HG03159 (cell line): ENCODE data around the gene ALPK1.
A peak's percentile ranks its signal among the peaks of the same experiment; 100 is the strongest.
"Not testable (repeated sequence)": the region's sequence is repeated elsewhere in the genome, so short reads cannot be mapped to it uniquely, and the experiment has no call there.

ENCODE experiments used
- ATAC-seq: cut with Tn5 transposase; IDR thresholded peaks from one replicate; pipeline ENCODE4 v1.9.1; 2021; ENCODE audit warnings: mild to moderate bottlenecking, moderate library complexity; ENCODE audit not compliant: unreplicated experiment

ALPK1 gene

DNA sequence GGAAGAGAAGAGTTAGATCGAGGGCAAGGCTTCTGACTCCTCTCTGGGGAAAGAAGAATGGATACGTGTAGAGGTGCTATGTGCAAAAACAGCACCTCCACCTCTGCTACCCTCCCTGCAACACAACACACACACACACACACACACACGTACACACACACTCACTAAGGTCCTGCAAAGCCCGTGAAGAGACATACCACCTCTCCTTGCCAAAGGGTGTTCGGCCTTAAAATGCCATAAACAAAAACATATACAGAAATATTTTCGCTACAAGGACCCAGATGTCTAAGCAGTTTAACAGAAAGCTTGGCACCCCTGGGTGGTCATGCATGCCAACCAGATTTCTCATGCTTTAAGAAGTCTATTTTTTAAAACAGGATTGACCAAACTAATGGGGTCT is 13.0 kb upstream of the ALPK1 start:
- ATAC-seq: no peak

DNA sequence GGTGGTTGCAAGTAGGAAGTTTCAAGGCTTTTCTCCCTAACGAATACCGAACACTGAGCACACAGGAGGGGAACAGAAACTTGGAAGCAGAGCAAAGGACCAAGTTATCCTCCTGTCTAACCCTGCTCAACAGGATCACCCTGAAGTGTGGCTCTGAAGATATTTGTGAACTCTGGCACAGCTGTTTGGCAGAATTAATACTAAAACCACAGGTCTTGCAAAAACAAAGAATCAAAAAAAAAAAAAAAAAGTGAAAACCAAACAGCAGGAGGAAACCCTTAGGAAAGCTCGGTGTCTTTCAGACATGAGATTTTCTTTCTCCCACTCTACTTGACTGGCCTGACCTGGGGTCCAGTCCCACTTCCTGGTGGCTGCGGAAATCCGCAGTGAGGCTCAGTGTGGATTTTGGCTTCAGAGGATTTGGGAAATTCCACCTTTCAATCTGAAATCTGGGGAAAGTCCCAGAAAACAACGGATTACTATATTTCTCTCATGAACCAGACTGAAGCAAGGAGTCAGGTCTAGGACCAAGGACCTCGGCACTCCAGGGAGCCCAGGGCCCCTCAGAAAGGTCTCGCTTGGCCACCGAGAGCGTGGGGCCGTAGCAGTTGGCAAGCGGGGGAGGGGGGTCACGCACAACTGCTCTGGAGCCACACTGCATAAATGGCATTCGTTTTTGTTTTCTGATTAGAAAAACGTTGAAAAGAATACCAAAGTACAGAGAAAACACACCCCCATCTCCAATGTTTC is 12.3 kb upstream of the ALPK1 start:
- no peak for ATAC-seq

DNA sequence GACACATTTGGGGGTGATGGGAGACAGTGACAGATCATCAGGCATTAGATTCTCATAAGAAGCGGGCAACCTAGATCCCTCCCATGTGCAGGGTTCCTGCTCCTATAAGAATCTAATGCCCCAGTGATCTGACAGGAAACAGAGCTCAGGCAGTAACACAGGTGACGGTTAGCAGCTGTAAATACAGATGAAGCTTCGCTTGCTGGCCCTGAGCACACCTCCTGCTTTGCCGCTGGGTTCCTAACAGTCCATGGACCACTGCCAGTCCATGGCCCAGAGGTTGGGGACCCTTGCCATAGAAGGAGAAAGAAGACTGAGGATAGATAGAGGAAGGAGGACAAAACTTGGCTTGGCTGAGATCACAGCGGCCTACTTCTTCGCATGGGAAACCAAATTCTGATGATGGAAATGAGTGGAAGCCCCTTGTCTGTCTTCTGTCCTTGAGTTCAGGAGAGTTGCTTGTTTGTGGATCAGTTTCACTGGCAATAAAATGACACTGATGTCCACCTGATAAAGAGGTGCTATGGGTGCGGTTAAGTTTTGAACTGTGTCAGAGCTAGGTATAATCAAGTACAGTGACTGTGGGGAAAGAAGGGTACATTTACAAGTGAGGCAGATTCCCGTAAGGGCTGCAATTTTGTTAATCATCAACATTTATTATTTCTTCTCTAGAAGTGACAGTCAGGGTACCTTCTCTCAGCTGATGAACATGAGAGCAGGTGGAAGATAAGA is 9.7 kb upstream of the ALPK1 start:
- ATAC-seq: peak; percentile 21

DNA sequence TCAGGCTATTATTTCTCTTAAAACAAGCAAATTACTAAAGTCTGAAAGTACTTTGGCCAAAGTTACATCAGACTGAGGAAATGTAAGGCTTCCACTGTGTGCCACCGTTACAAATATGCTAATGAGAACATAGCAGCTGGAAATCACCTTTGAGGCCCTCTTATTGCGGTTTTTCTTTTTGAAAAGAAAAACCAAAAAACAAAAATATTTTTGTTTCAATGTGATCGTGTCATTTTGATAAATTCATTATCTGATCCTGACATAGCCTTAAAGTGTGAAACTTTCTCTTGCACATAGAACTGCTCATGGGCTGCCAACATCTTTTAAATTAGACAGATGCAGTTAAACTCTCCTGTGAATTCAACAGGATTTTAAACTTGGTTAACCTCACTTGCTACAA is 8.7 kb upstream of the ALPK1 start:
- ATAC-seq: peak; percentile 30

DNA sequence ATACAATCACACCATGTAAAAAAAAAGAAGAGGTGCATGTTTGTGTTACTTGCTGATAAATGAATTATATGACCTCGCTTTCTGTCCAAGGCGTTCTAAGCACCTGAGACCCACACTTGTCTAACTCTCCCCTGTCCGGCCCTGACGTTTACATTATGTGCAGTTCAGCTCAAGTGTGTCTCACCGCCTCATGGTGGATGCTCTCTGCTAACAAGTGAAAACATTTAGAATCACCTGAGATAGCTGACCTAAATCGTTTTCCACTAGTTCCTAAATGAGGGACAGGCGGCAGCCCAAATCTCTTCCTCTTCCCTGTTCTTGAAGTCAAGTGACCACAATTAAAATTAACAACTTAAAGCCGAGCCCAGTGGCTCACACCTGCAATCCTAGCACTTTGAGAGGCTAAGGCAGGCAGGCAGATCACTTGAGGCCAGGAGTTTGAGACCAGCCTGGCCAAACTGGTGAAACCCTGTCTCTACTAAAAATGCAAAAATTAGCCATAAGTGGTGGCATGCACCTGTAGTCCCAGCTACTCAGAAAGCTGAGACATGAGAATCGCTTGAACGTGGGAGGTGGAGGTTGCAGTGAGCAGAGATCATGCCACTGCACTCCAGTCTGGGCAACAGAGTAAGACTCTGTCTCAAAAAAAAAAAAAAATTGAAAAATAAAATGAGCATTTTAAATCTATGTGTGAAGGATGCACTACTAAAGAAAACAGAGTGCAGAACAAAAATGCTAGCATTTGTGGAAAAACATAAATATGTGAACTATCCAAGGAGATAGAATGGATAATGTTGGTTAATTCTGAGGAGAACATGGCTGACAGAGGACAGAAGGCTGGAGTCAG is 7.5 kb upstream of the ALPK1 start:
- no peak for ATAC-seq

DNA sequence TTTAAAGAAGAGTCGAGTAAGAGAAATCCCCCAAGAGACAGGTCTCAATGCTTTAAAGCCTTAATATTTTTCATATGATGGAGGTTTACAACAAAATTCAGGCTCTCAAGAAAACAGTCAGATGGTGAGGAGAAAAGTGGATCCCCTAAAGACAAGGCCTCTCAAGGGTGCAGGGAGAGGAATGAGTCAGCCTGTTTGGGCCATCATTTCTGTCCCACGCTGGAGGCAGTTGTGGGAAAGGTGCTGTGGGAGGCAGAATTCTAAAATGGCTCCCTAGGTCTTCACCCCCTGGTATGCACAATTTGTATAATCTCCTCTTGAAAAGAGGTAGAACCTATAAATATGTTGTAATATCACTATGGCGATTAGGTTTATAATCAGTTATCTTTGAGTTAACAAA is 6.8 kb upstream of the ALPK1 start:
- no peak for ATAC-seq

DNA sequence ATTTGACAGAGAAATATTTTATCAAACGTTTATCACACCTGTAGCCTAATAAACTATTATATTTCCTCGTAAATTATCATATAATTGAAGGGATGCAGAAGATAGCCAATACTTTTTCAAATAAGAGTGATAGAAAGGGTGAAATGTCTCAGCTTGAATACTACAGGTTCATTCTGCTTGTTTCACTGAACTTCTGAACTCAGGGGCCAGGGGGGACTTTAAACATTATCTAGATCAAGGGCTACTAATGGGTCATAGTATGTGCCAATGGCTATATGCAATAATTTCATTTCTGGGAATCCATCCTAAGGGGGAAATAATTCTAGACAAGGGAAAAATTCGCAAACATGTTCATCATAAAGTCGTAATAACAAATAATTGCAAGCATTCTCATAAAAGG is 2.6 kb downstream of the ALPK1 start:
- no peak for ATAC-seq

DNA sequence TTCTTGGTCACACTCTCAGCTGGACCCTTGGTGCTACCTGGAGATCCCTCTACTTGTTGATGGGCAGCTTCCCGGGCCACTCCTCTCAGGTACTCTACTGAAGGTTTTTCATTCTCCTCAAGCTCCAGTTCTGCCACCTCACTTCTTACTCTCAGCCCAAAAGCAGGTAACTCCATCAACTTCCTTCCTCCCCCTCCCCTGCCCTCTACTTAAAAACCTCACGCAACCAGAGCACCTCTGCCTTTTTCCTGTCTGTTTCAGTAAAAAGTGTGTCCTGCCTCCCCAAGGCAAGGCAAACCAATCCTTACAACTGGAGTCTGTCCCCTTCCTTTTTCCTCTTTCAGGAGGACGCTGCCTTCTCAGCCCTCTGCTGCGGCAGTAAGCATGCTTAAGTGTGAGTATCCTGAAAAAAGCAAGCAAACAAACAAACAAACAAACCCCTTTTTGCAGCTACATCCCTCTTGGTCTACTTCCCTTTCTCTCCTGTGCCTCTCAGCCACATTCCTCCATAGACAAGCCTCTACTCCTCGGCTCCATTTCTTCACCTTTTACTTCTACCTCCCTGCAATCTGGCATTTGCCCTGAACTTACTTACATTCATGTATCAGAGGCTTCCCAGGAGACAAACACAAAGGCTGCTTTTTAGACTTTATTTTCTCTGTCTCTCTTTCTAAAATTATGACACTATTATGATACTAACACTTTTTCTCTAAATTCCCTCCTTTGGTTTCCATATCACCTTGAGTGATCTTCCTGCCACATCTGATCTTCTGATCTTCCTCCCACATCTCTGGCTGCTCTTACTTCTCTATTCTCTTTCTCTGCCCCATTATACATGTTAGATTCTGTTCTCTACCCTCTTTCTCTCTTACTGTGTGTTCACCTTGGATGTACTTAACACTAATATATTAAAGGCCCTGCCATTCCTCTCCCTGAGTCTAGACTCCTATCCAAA is 5.4 kb downstream of the ALPK1 start:
- no peak for ATAC-seq

DNA sequence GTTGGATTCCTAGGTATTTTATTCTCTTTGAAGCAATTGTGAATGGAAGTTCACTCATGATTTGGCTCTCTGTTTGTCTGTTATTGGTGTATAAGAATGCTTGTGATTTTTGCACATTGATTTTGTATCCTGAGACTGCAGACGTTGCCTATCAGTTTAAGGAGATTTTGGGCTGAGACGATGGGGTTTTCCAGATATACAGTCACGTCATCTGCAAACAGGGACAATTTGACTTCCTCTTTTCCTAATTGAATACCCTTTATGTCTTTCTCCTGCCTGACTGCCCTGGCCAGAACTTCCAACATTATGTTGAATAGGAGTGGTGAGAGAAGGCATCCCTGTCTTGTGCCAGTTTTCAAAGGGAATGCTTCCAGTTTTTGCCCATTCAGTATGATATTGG is 8.3 kb downstream of the ALPK1 start:
- not testable (repeated sequence) for ATAC-seq

DNA sequence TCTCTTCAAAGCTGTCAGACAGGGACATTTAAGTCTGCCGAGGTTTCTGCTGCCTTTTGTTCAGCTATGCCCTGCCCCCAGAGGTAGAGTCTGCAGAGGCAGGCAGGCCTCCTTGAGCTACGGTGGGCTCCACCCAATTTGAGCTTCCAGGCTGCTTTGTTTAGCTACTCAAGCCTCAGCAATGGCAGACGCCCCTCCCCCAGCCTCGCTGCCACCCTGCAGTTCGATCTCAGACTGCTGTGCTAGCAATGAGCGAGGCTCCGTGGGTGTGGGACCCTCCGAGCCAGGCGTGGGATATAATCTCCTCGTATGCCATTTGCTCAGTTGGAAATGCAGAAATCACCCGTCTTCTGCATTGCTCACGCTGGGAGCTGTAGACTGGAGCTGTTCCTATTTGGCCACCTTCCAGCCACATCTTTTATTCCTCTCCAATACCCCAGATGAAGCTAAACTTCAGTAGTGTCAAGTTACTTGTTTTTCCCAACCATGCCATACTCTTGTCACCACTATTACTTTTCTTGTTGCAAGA is 12.2 kb downstream of the ALPK1 start:
- ATAC-seq: not testable (repeated sequence)

DNA sequence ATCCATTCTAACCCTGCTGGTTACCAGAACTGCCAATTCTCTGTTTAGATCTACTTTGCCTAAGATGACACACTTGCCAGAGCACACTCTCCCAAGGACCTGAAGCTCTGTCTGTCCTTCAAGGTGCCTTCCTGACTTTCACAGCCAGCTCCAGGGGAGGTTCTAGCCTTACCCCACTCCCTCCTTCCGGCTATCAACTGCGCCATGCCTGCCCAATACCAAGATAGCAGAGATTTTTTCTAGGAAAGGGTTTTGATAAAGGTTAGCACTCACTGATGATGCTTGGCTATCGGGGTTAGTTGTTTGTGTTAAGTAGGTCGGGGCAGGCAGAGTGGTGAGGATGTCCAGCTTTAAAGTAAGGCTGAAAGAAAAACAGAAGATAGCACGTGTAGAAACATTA is 14.3 kb downstream of the ALPK1 start:
- ATAC-seq: no peak

DNA sequence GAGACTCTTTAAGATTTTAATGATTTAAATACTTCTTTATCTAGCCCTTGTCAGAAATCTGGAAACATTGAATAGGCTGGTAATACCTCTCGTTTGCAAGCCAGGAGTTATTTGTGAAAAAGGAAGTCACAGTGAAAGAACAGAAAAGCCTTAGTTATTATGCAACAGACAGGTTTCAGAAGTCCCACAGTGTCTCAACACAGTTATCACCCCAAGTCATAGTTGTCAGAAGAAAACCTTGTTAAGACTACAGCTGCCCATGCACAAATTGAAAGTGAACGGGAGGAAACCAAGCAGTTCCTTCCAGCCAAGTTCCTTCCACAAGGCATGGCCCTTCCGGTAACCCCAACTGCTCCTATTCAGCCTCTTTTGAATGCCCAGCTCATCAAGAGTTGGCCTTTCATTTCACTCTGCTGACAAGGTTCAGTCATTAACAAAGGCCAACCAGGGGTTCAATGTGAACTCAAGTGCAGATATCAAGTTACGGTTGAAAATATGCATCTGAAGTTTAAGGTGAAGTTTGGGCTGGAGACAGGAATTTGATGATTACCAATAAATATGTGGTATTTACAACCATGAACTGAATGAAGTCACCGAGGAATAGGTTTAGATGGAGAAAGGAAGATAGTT is 15.6 kb downstream of the ALPK1 start:
- peak; percentile 98 for ATAC-seq

DNA sequence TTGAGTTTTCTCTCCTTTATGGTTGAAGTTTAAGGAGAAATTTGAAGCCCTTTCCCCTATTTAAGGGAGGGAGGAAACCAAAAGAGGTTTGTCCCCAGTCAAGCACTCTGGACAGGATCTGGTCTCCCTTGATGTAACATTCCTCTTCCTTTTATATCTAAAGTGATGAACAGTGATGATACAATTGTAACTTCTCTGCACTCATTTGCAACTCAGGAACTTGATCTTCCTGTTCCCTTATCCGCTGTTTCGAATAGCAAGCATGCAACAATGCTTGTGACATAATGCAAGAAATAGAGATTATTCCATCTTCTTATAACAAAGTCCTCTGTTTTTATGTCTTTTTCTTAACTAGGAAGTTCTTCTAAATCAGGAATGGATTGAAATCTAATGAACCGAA is 18.3 kb downstream of the ALPK1 start:
- no peak for ATAC-seq

DNA sequence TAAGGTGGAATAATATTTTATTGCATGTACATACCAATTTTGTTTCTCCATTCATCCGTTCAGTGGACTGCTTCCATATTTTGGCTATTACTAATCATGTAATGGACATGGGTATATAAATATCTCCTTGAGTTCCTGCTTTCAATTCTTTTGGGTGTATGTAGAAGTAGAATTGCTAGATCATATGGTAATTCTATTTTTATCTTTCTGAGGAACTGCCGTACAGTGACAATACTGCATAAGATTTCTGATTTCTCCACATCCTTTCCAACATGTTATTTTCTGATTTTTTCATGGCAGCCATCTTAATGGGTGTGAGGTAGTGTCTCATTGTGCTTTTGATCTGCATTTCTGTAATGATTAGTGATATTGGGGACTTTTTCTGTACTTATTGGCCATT is 19.2 kb downstream of the ALPK1 start:
- ATAC-seq: no peak

DNA sequence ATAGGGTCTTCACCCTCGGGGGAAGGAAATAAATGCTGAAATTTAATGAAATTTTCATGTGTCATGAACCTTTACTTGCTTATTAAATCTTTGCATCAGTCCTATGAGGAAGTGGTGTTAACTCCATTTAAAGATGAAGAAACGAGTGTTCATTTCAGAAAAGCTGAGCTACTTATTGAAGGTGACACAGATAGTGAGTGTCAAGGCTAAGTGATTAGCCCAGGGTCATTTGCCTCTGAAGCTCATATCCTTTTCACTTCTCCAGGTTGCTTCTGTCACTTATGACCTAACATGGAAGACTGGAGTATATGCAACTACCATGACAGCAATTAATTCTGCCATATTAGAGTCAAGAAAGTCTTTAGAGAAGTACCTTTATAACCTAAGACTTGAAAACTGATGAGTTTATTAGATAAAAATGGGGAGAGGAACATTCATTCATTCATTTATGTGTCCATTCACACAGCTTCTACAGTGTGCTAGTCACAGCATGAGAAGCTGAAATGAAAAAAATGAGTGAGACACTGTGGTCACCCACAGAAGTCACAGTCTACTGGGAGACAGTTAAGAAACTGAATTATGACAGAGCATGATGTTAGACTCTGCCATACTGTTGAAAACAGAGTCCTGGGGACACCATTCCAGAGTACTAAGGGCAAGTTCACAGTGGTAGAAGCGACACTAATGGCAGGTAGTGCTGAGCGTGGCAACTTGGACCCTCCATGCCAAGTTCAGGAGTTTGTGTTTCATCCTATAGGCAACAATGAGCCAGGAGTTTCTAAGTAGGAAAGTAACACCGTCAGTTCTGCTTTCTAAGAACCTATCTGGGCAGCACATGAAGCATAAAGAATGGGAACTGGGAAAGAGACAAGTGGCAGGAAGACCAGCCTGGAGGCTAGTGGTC is 21.3 kb downstream of the ALPK1 start:
- ATAC-seq: peak; percentile 92

DNA sequence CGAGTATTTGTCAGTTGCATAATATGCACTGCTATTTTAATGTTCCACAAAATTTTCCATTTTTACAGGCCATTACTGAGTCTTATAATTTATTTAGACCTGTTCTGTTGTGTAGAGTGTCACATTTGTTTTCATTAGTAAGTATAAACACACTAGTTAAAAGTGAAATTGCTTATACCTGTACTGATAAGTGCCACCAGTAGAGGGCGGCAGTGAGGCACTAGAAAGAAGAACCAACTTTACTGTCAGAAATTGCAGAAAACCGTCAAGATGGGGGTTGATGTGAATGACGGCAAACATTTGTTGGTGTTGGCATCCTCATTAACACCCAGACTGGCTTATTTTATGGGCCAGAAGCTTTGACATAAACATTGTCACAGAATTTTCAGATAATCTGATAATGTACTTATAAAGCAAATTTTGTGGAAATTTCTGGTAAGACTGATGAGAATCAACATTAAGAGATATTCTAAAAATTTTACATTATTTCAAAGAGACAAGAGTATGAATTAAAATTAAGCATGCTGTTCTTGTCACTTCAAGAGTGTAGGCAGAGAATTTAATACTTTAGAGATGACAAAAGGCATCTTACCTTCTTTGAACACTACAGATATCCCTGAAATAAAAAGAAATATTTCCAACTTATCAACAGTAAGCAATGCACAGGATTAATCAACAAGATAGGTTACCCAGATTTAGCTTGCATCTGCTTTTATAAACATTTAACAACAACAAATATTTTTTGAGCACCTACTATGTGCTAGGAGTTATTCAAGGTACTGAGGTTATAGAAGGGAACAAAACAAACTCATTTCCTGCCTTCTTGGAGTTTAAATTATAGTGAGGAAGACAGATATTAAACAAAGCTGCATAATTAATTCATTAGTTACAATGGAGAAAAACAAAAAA is 24.9 kb downstream of the ALPK1 start:
- ATAC-seq: peak; percentile 35

DNA sequence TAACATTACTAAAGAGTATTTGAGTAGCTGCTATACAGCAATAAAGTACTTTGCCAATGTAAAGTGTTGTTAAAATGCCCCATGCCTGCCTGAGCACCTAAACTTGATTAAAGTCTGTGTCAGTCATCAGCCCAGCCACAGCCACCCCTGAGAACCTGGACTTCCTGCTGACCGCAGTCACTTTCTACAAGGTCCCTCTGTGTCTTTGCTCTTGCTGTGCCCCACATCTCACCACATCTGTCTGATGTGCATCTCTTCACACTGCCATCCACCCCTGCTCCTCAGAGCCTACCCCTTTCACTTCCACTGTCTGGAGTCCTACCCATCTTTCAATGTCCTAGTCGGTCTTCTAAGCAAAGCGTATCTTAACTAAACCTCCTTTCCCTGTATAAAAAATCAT is 25.7 kb downstream of the ALPK1 start:
- ATAC-seq: no peak

DNA sequence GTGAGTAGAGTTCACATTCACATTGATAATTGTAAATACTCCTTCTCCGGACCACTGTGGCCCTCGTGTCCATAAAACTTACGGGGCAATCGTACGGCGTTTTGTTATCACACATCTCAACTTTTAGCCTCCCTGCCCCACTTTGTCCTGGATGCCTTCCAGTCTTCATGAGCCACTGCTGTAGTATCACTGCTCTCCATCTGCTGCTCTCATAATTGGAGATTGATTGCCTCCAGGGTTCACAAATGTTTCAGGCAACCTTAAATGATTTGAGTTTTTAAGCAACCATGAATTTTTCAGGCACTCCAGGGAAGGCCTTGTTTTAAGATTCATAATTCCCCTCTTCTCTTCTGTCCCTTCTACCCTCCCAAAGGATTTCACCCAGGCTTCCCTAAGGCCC is 28.4 kb downstream of the ALPK1 start:
- ATAC-seq: no peak
